Measurements from ENCODE around the gene ERVK3-1.
"Not testable (repeated sequence)": the region's sequence is repeated elsewhere in the genome, so short reads cannot be mapped to it uniquely, and the experiment has no call there.

The ERVK3-1 gene

GRCh38 chr19:58346961-58347929 lies 42.1 kb downstream of the ERVK3-1 start:
- no peak for DNase-seq (ENCODE audit: low spot score)

GRCh38 chr19:58348080-58348479 lies 42.9 kb downstream of the ERVK3-1 start:
- not testable (repeated sequence) for DNase-seq (ENCODE audit: low spot score)

GRCh38 chr19:58349590-58349989 lies 44.4 kb downstream of the ERVK3-1 start:
- no peak for DNase-seq (ENCODE audit: low spot score)

GRCh38 chr19:58350001-58350861 lies 45.1 kb downstream of the ERVK3-1 start:
- no peak for DNase-seq (ENCODE audit: low spot score)

GRCh38 chr19:58350871-58351557 lies 45.8 kb downstream of the ERVK3-1 start:
- DNase-seq (ENCODE audit: low spot score), result no peak

- DNase-seq (ENCODE audit: low spot score), result no peak
These were observed 46.3 kb downstream of the ERVK3-1 start for GRCh38 chr19:58351558-58351878.

GRCh38 chr19:58351990-58352755 lies 47.0 kb downstream of the ERVK3-1 start:
- DNase-seq (ENCODE audit: low spot score), result no peak

GRCh38 chr19:58352760-58353671 lies 47.8 kb downstream of the ERVK3-1 start, which contains the start of gene A1BG:
A1BG (minus strand) TSS chr19:58353492; CDS start chr19:58353437, 55 bp downstream.
- DNase-seq (ENCODE audit: low spot score), result no peak

- DNase-seq (ENCODE audit: low spot score), result no peak
These were observed 48.7 kb downstream of the ERVK3-1 start for GRCh38 chr19:58353717-58354477.

GRCh38 chr19:58354478-58355030 lies 49.4 kb downstream of the ERVK3-1 start:
- DNase-seq (ENCODE audit: low spot score), result no peak

GRCh38 chr19:58355215-58355796 lies 50.1 kb downstream of the ERVK3-1 start:
- no peak for DNase-seq (ENCODE audit: low spot score)

GRCh38 chr19:58355908-58356765 lies 51.0 kb downstream of the ERVK3-1 start:
- no peak for DNase-seq (ENCODE audit: low spot score)

- DNase-seq (ENCODE audit: low spot score), result no peak
These were observed 51.7 kb downstream of the ERVK3-1 start for GRCh38 chr19:58356766-58357480.

GRCh38 chr19:58357481-58358145 lies 52.4 kb downstream of the ERVK3-1 start:
- DNase-seq (ENCODE audit: low spot score), result no peak

GRCh38 chr19:58361900-58362271 lies 56.7 kb downstream of the ERVK3-1 start:
- DNase-seq (ENCODE audit: low spot score), result peak; percentile 78

- DNase-seq (ENCODE audit: low spot score), result peak; percentile 99
These were observed 57.3 kb downstream of the ERVK3-1 start, which contains the start of gene ZNF497 for GRCh38 chr19:58362272-58362994. ZNF497 (minus strand) TSS chr19:58362751; CDS start chr19:58357635, 5,116 bp downstream.

Measured in HuH-7 (cell line).